ENCODE results near the gene LRMDA. TPM values are rescaled to one million over a fixed set of nuclear protein-coding genes. Genes with fewer than 3 reads are reported as not detected.

The LRMDA gene
- total RNA-seq, 4 donors from 2014 or later: 0.88 to 14.1 (median 5.1) TPM; not detected in 1

- no peaks in the 10 kb centered on the region for H3K27me3 ChIP-seq
- intact Hi-C loops (cut with DNase I): no loop called here
- H3K27ac ChIP-seq: no peak overlapping the region
- H3K36me3 ChIP-seq: no peaks in the 10 kb centered on the region
- DNase-seq: no peak
- no peak for TF ChIP-seq CTCF (IDR thresholded peaks at IDR 0.05)
- no peaks in the 10 kb centered on the region for H3K4me1 ChIP-seq
- peak overlapping the region in 2 of 4 donors; percentile 2 to 28 for H3K4me3 ChIP-seq
- WGBS, 2 donors: 60 to 64% methylated on average over 8 of the region's 8 CpGs
- H3K9me3 ChIP-seq: no peaks in the 10 kb centered on the region
These were observed 161.6 kb downstream of the LRMDA start for GRCh38 chr10:75592791-75593643.

DNA sequence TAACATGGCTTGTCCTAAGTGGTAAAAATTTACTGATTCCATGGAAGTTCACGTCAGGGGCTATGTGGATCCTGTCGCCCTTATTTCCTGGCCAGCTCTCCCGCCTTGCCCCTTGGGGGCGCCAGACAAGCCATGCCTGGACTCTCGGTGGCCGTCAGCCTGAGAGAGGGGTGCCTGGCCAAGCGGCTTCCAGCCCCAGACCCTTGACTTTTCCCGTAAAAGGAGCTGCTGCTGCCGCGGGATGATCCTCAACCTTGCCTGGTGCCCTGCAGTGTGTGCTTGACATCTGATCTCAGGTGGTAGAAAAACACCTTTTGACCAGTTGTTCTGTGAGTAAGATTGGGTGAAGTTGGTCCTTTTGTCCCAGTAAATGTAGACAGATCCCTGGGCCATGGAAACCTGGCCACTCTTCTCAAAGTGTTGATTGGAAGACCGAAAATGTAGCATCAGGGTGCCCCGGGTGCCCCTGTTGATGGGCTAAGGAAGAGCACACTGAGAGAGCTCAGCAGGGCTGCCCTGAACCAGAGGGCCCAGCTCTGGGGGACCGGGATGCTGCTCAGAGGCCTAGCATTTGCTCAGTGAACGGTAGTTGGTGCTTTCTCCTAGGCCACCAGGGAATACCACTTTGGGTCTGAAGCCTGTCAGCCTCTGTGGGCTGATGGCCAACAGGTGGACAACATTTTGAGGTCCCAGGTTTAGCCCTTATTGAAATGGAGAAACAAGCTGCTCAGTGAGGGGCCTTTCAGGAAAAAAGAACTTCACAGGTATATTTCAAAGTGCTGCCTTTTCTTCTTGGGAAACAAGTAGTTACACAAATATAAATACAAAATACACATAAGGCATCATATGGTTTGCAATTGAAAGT lies 162.5 kb downstream of the LRMDA start:
- no peaks in the 10 kb centered on the region for H3K9me3 ChIP-seq
- TF ChIP-seq POLR2A (IDR thresholded peaks at IDR 0.05): no peak
- TF ChIP-seq CTCF (IDR thresholded peaks at IDR 0.05): no peak
- no peak overlapping the region for H3K27ac ChIP-seq
- no peaks in the 10 kb centered on the region for H3K27me3 ChIP-seq
- no peaks in the 10 kb centered on the region for H3K4me1 ChIP-seq
- no peak for DNase-seq
- no peak overlapping the region for H3K4me3 ChIP-seq
- no peaks in the 10 kb centered on the region for H3K36me3 ChIP-seq
- WGBS, 2 donors: 87 to 93% methylated on average over 8 to 9 of the region's 14 CpGs
- intact Hi-C loops (cut with DNase I): no loop called here

GRCh38 chr10:75596930-75597620 lies 165.7 kb downstream of the LRMDA start:
- Histone ChIP-seq H3K27ac (no peak overlapping the region), H3K36me3 (no peaks in the 10 kb centered on the region), H3K4me3 (no peak overlapping the region), H3K27me3 (no peaks in the 10 kb centered on the region), H3K9me3 (no peaks in the 10 kb centered on the region), H3K4me1 (no peaks in the 10 kb centered on the region)
- no peak for TF ChIP-seq CTCF (IDR thresholded peaks at IDR 0.05)
- no peak for TF ChIP-seq POLR2A (IDR thresholded peaks at IDR 0.05)
- 68 to 91% methylated on average over 5 to 6 of the region's 6 CpGs for WGBS, 2 donors
- intact Hi-C loops (cut with DNase I): no loop called here
- DNase-seq: no peak

GRCh38 chr10:75597773-75598440 lies 166.5 kb downstream of the LRMDA start:
- WGBS, 2 donors: 84 to 86% methylated on average over 14 to 15 of the region's 15 CpGs
- H3K36me3 ChIP-seq: no peaks in the 10 kb centered on the region
- H3K27ac ChIP-seq: no peak overlapping the region
- no peak for DNase-seq
- H3K4me1 ChIP-seq: no peaks in the 10 kb centered on the region
- intact Hi-C loops (cut with DNase I): no loop called here
- TF ChIP-seq POLR2A (IDR thresholded peaks at IDR 0.05): no peak
- H3K27me3 ChIP-seq: no peaks in the 10 kb centered on the region
- H3K9me3 ChIP-seq: no peaks in the 10 kb centered on the region
- H3K4me3 ChIP-seq: no peak overlapping the region

DNA sequence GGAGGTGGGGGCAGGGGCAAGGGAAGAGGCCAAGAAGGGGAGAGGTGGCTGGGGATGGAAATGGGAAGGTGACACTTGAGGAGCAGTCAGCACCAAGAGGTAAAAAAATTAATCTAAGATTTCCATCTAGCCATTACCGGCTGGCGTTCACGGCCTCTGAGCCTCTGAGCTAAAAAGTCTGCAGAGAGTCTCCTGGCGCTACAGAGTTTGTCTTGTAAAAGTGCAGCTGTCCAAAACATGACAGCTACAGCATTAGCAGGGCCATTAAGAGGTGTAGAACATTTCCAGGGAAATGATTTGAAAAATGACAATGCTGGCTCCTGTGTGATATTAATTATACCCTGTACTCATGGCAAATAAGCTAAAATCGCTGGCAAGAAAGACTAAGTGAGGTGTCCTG lies 167.6 kb downstream of the LRMDA start:
- no peaks in the 10 kb centered on the region for H3K9me3 ChIP-seq
- no peaks in the 10 kb centered on the region for H3K4me1 ChIP-seq
- no peak overlapping the region for H3K27ac ChIP-seq
- no peak for TF ChIP-seq CTCF (IDR thresholded peaks at IDR 0.05)
- TF ChIP-seq POLR2A (IDR thresholded peaks at IDR 0.05): no peak
- H3K36me3 ChIP-seq: no peaks in the 10 kb centered on the region
- DNase-seq: no peak
- H3K4me3 ChIP-seq: no peak overlapping the region
- 90 to 95% methylated on average over 5 of the region's 5 CpGs for WGBS, 2 donors
- intact Hi-C loops (cut with DNase I): no loop called here
- no peaks in the 10 kb centered on the region for H3K27me3 ChIP-seq
